GM21825 (cell line): ENCODE measurements around the gene JAKMIP3.

Experiments used
- ATAC-seq: cut with Tn5 transposase; IDR thresholded peaks from one replicate; pipeline ENCODE4 v1.9.1; 2021; ENCODE audit warnings: mild to moderate bottlenecking, moderate library complexity; ENCODE audit not compliant: unreplicated experiment

Gene JAKMIP3

DNA sequence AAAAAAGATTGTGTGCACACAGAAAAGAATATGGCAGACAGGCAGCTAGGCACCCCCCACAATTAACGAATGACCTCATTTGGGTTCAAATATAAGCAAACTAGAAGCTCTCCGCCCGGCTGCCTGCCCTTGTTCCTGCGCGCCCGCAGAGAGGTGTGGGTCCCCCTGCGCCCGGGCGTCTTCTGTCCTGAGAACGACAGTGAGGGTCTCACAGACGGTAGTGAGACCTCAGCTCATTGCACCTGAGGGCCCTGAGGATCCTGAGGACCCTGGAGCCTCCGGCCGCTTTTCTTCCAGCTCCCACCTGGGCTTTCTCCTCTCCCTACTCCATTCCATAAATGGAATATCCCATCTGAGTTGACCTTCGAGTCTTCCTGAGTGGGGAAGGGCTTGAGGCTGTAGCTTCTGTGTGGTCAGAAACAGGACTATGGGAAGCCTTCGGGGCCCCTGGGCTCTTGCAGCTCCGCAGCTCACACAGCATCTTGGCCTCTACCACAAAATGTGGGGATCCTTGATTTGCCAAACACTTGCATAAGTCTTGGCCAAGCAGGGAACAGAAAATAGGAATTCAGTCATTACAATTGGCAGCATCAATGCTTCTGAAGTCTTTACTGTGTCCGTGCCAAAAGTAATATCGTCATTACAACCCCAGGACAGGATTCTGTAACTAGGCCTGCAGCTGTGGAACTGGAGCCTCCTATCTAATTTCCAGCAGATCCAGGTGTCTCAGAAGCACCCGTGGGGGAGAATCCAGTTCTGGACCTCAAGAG is 43.8 kb downstream of the JAKMIP3 start:
- ATAC-seq = no peak

DNA sequence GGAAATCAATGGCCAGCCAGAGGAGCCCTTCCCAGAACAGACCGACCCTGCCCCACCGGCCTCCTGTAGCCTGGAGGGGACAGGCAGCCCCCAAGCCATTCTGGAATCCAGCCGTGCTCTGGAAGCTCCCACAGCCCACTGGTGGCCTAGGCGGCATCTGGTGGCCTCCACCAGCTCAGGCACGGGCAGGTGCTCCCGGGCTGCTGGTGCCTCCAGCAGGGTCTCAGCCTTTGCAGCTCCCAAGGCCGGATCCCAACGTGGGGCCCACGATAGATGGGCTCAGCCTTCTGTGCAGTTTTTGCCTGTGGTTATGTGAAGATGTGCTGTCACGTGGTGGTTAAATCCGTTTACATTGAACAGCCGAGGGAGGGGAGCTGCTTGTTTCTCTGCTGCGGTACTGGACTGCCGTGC is 44.4 kb downstream of the JAKMIP3 start:
- ATAC-seq = no peak

DNA sequence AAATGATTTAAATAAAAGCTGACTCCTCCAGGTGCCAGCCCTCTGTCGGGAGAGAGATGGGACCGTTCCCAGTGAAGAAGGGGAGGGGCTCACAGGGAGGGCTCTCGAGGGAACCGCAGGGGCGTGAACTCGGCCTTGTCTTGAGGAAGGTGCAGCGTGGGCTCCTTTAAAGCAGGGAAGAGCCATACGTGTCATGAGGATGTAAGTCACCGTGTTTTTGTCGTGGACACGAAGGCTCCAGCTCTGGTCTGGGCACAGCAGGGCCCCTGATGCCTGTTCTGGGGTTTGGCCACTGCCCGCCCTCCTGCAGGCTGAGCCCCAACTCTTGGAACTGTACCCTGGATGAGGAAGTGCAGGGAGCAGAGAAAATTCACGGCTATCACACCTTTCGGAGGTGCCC is 45.0 kb downstream of the JAKMIP3 start:
- no peak for ATAC-seq

- no peak for ATAC-seq
Measured at GRCh38 chr10:132111121-132111731, 45.5 kb downstream of the JAKMIP3 start.

- no peak for ATAC-seq
Measured at GRCh38 chr10:132111871-132112341, 46.2 kb downstream of the JAKMIP3 start.

DNA sequence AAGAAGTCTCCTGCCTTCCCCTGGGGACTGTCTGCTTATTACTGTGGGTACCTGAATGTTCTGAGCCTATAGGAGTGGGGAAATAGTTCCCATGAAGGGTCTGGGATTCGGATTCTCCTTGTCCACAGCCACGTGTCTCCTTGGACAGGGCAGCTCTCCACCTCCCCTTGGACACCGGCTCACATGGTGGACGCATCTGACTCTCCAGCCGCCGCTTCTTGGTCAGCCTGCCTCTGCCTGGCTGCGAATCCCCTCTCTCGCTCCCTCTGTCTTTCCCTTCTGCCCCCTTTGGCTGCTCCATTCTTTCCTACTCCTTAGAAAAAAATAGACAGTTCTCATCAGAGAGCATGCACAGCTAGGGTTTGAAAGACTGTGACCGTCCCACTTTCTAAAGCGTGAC is 46.9 kb downstream of the JAKMIP3 start:
- no peak for ATAC-seq

- no peak for ATAC-seq
Measured at GRCh38 chr10:132113206-132113605, 47.5 kb downstream of the JAKMIP3 start.

- no peak for ATAC-seq
Measured at GRCh38 chr10:132113766-132114365, 48.1 kb downstream of the JAKMIP3 start.

DNA sequence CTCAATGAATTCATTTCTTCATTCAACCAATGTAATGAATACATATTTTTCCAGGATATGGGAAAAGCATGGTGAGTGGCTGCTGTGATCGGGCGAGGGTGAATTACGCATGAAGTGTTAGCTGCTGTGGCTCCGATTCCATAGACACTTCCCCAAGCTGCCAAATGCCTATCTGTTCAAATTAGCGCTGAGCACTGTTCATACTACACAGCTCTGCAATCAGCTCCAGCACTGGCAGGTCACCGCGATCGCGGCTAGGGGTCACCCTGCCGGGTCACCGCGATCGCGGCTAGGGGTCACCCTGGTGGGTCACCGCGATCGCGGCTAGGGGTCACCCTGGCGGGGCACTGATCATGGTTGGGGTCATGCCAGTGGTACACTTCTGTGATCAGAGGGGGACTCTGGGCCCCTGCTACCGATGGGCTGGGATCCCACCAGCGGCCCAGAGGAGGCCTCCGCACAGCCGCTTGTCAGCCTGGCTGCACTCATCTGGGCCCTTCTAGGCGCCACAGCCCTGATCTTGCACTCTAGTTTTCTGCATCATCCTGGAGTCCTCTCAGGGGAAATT is 49.3 kb downstream of the JAKMIP3 start:
- ATAC-seq = no peak
